IPS DF 4.7 (cell line): Measurements from ENCODE around the gene OSBPL8.

Source experiments
- DNase-seq: peaks from one replicate; pipeline ENCODE4 v3.0.0-alpha.2; 2013; ENCODE audit warnings: low spot score; ENCODE audit errors: extremely low read depth

Gene OSBPL8

GRCh38 chr12:76471579-76471978 is 88.0 kb downstream of the OSBPL8 start:
- no peak for DNase-seq

GRCh38 chr12:76470028-76470939 is 89.3 kb downstream of the OSBPL8 start:
- no peak for DNase-seq

DNA sequence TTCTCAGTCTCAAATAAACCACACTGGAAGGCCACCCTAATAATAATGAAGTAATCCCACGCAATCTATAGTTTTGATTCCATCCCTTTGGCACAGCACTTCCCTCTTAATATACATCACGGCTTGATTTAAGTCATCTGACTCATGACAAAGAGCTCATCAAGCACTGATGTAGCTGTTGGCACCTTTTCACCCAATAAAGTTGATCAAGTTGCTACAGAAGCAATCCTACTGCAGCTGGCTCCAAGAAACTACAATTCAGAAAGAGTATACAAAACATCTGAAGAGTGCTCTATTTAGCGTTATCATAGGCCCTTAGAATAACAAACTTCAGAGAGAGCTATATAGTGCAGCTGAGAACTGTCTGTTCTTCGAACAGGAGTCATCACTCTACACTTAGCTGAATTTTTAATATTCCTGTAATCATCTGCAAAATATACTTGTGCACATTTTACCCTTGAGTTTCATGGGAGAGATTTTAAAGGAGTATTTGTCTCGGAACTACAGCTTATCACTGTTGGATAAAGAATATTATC is 94.9 kb downstream of the OSBPL8 start:
- no peak for DNase-seq

DNA sequence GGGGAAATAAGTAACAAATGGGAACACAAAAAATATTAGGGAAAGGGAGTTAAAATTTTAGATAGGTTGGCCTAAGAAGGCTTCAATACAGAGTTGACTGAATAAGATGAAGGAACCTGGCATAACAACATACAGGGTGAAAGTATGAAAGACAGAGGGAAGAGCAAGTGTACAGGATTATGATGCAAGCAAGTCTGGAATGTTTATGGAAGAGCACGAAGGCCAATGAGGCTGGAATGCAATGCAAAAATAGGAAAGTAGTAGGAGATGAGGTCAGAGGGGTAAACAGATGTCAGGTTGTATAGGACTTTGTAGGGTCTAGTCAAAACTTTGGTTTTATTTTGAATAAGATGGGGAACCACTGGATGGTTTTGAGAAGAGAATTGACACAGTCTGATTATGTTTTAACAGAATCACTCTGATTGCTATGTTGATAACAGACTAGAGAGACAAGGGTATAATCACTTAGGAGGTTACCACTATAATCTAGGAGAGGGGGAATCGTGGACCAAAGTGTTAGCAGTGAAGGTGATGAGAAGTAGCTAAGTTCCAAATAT is 96.8 kb downstream of the OSBPL8 start:
- no peak for DNase-seq

- no peak for DNase-seq
These were observed 98.8 kb downstream of the OSBPL8 start for GRCh38 chr12:76460807-76461206.

DNA sequence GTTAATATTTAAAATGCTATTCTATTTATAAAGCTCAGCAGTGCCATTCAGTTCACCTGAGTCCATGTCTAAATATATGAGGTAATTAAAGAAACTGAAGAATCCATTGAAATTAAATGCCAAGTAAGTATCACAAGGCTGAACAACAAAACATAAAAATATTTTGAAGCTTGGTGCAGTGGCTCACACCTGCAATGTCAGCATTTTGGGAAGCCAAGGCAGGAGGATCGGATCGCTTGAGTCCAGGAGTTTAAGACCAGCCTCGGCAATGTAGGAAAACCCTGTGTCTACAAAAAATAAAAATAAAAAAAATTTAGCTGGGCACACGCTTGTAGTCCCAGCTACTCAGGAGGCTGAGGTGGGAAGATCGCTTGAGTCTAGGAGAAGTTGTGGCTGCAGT is 101.8 kb downstream of the OSBPL8 start:
- DNase-seq, result no peak

DNA sequence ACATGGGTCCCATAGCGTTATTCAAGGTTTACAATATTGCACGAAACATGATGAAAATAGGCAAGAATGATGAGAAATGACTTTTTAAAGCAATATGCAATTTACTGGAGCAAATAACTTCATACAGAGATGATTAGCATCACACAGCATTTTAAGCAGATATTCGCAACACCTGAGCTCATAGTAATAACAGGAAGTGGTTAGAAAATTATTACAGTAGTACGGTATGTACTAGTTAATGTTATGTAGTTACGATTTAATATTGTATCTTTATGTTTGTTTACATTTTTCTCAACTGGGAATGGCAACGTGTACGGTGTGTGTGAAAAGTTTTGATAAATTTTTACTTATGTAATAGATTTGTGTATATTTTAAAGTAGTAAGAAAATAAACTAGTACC is 102.6 kb downstream of the OSBPL8 start:
- DNase-seq, result no peak

DNA sequence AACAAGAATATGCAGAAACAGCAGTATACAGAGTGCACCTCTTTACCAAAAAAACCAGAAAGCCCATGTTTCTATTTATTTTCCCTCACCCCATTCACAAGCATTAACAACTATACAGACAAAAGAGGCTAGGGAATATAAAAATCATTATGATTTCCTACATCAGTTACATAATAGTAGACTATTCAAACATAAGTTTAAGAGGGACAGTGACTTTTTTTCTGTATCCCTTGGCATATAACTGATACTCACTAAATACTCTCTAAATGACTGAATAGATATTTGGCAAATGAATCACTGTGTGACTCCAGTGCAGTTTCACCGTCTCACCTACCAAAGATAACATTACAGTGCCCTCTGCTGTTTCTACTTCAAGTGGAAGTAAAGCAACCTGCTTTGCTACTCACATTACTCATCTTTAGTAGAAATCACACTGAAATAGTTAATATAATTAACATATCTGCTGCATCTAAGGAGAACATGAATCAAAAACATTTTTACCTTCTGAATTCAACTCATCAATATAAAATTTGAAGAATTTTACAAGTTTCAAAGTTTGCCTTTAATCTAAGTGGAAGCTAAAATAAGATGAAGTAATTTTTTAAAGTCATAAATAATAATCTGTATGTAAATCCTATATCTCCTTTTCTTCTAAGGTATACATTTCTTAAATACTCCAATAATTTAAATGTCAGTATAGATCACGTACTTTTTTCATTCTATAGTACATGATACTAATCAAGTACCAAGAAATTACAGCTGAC is 103.8 kb downstream of the OSBPL8 start:
- peak; percentile 14 for DNase-seq

DNA sequence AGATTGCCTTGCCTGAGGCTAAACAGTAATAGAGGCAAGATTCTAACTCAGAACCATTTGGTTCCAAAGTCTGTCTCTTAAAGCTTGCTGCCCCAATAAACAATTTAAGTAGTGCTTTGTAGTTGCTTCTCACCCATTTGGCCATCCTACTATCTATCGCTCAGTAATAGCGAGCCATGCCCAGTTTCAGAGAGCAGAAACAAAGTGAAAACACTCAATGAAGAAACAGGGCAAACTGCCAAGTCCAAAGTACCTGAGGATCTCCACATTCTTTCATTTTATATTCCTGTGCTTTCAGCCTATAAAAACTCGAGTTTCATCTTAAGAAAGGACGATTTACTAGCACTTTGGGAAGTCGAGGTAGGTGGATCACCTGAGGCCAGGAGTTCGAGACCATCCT is 108.0 kb downstream of the OSBPL8 start:
- no peak for DNase-seq

DNA sequence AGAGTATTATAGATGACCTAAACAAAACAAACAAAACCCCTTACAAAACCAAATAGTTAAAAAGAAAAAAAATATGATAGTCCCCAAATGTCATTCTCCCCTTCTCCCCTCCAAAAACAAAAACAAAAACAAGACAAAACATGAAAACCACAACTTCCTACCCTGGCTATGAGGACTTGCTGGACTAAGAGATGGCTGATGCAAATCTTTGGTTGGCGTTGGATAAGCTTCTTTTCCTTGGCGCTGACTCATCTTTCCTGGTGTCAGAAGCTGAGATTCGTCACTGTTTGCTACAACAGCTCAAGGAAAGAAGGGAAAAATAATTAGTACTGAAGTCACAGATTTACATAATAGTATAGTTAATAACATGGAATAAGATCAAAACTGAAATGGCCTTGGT is 108.9 kb downstream of the OSBPL8 start:
- no peak for DNase-seq

- no peak for DNase-seq
These were observed 109.6 kb downstream of the OSBPL8 start for GRCh38 chr12:76449993-76450392.

GRCh38 chr12:76449583-76449982 is 110.0 kb downstream of the OSBPL8 start:
- DNase-seq, result no peak

DNA sequence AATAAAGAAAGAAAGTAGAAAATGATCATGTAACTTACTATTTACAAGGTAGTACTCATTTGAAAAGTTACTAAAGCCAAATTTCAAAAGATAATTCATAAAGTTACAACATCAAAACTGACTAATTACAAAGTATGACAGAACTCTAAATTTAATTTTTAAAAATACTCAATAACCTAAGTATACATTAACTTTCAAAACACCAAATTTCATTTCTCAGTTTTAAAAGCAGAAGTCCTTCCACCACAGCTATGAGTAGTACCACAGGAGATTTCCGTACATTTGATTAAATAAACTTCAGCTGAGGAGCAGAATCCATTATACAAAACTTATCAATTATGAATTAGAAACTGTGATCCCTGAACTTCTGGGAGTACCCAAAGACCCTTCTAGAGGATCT is 110.6 kb downstream of the OSBPL8 start:
- no peak for DNase-seq

GRCh38 chr12:76446090-76446489 is 113.5 kb downstream of the OSBPL8 start:
- DNase-seq, result no peak

GRCh38 chr12:76445462-76445861 is 114.1 kb downstream of the OSBPL8 start:
- DNase-seq, result no peak

DNA sequence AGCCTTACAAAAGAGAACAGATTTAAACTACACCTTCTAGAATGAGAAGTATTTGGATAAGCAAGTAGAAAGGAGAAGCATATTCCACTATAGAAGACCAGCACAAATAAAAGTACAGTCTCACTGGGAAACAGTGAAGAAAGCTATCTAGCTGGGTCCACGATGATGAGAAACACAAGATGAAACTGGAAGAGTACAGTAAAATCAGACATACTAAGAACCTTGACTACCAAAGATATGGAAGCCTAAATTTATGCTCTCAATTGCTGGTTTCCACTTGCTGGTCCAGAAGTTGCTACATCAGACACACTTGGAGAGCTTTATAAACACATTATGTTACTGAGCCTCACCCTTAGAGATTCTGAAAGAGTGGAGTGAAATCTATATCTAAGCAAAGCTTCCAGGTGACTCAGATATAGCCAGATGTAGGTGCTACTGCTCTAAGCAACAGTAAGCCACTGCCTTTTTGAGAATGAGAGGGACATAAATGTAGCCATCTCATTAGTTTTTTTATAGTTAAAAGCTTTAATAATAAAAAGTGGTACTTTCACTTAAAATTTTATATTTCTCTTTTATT is 115.1 kb downstream of the OSBPL8 start:
- no peak for DNase-seq

DNA sequence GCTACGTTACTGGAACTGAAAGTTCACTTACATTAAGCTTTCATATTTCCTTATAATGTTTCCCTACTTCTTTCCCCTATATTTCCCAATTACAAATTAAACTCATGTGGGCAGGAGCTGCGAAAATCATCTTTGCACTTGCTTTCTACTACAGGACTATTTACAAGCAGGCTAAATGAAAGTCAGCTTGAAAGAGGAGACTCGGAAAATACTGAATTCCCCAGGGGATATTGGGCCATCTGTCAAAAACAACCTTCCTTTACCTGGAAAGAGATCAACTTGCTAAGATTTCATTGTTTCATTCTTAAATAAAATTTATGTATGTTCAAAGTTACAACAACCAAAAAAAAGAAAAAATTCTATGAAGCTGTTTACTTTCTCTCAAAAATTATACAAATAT is 118.6 kb downstream of the OSBPL8 start:
- no peak for DNase-seq

DNA sequence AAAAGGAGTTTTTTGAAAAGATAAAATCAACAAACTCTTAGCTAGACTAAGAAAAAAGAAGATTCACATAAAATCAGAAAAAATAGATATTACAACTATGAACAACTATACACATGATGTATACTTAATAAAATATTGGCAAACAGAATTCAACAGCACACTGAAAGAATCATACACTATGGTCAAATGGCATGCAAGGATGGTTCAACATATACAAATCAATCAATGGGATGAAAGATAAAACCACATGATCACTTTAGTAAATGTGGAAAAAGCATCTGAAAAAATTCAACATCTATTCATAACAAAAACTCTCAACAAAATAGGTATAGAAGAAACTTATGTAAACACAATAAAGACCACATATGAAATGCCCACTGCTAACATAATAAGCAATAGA is 126.8 kb downstream of the OSBPL8 start:
- no peak for DNase-seq

DNA sequence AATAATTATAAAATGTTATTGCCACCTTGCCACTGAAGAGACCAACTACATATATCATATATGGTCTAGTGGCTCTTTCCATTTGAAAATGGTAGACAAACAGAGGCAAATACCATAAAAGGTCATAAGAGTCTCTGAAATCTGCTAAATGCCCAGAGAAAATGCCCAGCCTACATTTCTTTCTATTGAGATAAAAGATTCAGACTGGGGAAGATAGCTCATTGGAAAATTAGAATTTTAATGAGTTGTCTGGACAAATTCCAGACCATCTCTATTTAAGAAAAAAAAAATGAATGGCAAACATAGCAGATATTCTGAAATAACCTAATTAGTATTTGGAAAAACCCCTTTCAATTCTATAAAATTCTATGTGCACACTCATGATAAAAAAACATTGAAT is 131.5 kb downstream of the OSBPL8 start:
- no peak for DNase-seq

DNA sequence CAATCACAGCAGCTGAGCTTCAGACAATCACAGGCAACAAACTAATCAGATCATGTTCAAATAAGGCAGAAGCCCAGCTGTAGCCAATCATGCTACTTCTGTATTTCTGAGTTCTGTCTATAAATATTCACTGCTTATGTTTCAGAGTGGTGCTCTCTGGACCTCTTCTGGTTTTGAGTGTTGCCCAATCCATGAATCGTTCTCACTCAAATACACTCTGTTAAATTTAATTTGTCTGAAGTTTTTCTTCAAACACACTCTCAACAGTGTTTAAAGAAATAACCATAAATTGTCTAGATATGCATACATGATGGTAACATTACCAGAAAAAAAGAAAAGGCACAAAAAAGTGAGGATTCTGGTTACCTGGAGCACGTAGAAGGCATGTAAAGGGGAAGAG is 133.4 kb downstream of the OSBPL8 start:
- DNase-seq, result no peak

DNA sequence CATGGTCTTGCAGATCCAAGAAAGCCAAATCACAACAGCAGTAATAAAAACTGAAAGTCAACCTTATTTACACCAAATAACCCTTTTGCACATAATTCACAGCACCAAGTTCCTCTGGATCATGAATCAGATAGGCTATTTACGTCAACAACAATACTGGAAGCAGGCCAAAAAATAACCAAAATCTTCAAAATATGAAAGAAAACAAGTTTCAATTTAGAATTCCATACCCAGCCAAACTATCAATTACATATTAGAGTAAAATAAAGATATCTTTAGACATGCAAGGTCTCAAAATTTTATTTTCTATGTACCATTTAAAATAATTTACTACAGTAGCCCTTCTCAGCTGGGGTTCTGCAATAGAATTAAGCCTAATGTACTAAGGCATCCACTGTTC is 134.6 kb downstream of the OSBPL8 start:
- no peak for DNase-seq
